Measurements from ENCODE around the gene PGM2.

DNA sequence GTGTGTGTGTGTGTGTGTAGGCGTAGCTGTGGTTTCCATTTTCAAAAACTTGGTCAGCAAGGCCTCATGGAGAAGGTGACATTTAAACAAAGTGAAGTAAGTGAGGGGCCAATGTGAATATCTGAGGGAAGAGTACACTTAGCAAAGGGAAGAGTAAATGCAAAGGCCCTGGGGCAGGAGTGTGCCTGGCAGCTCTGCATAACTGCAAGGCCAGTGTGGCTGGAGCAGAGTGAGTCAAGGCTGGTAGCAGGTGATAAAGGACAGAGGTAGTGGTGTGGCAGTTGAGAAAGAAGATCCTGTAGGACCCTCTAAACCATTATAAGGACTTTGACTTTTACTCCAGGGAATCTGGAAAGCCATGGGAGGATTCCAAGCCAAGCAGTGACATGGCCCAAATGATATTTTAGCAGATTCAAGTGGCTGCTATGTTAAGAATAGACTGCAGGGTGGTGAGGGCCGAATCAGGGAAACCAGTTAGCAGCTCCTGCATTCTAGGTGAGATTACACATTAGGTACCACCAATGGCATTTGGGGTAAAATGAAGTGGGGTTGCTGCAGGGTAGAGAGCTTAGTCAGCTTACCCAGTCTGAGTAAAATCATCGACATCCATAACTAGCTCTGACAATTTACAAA is 58.5 kb downstream of the PGM2 start:
- TF ChIP-seq CTCF (IDR thresholded peaks at IDR 0.05; ENCODE audit: low read depth, low read length, missing input control) = no peak
- no peak for TF ChIP-seq YY1 (IDR thresholded peaks at IDR 0.05)
- TF ChIP-seq MAX (IDR thresholded peaks at IDR 0.05) = no peak
- no peak for TF ChIP-seq RXRA (IDR thresholded peaks at IDR 0.05)
- no peak for TF ChIP-seq RAD21 (IDR thresholded peaks at IDR 0.05)

Data from liver (tissue), 3 donors.